ENCODE measurements around the gene CFHR3.

GRCh38 chr1:196779093-196779492 is 4.5 kb downstream of the CFHR3 start:
- TF ChIP-seq, protein P1, sequence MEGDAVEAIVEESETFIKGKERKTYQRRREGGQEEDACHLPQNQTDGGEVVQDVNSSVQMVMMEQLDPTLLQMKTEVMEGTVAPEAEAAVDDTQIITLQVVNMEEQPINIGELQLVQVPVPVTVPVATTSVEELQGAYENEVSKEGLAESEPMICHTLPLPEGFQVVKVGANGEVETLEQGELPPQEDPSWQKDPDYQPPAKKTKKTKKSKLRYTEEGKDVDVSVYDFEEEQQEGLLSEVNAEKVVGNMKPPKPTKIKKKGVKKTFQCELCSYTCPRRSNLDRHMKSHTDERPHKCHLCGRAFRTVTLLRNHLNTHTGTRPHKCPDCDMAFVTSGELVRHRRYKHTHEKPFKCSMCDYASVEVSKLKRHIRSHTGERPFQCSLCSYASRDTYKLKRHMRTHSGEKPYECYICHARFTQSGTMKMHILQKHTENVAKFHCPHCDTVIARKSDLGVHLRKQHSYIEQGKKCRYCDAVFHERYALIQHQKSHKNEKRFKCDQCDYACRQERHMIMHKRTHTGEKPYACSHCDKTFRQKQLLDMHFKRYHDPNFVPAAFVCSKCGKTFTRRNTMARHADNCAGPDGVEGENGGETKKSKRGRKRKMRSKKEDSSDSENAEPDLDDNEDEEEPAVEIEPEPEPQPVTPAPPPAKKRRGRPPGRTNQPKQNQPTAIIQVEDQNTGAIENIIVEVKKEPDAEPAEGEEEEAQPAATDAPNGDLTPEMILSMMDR (IDR thresholded peaks at IDR 0.05): peak; percentile 23; the same call in 1 of the 2 replicates
- no peak for TF ChIP-seq ZFX (IDR thresholded peaks at IDR 0.05; ENCODE audit: borderline replicate concordance)
